H1 (cell line): Measurements from ENCODE around the gene PLD5. TPM values are rescaled to one million over a fixed set of nuclear protein-coding genes. Genes with fewer than 3 reads are reported as not detected.

Source experiments
- CTCF ChIA-PET: fragments of 300-600 bp; sonication (Branson Sonifier 250); formaldehyde crosslinking; loops from one replicate; lab custom pipeline; 2021; ENCODE audit not compliant: partially characterized antibody; lab: Charles Lee
- POLR2A ChIA-PET: fragments of 300-600 bp; sonication (Branson Sonifier 250); formaldehyde crosslinking; loops from one replicate; lab custom pipeline; 2021; ENCODE audit warnings: inconsistent platforms; ENCODE audit not compliant: partially characterized antibody; lab: Charles Lee
- DNase-seq, 2 experiments: peaks; one replicate each; pipeline versions ENCODE4 v3.0.0 to v3.0.0-alpha.2; 2010 to 2022; ENCODE audit warnings: low spot score in 2 of 2, low read depth in 1 of 2, mixed read lengths in 1 of 2
- FAIRE-seq: peaks from 2 replicates; lab custom pipeline; 2011; peaks lifted over from hg19 to GRCh38; lab: Jason Lieb, UNC
- H2AFZ ChIP-seq: 2 replicates; pipeline ENCODE4 v1.8.1; 2012; ENCODE audit warnings: low read length, inconsistent platforms
- H2AK5ac ChIP-seq: 2 replicates; pipeline ENCODE4 v1.6.1; 2013; ENCODE audit warnings: low read depth, low read length
- H2BK120ac ChIP-seq: replicated peaks from 2 replicates; pipeline ENCODE3; 2013; ENCODE audit warnings: low read depth, low read length, inconsistent platforms
- H2BK12ac ChIP-seq: 2 replicates; pipeline ENCODE4 v1.6.1; 2013; ENCODE audit warnings: low read depth, low read length
- H2BK15ac ChIP-seq: 2 replicates; pipeline ENCODE4 v1.6.1; 2013; ENCODE audit warnings: low read length
- H2BK20ac ChIP-seq: 2 replicates; pipeline ENCODE4 v1.6.1; 2013; ENCODE audit warnings: low read length
- H2BK5ac ChIP-seq: 2 replicates; pipeline ENCODE4 v1.6.1; 2013; ENCODE audit warnings: low read depth, low read length
- H3K14ac ChIP-seq: 2 replicates; pipeline ENCODE4 v1.6.1; 2013; ENCODE audit warnings: inconsistent platforms; ENCODE audit not compliant: insufficient read length
- H3K18ac ChIP-seq: 2 replicates; pipeline ENCODE4 v1.6.1; 2013; ENCODE audit warnings: low read length; ENCODE audit errors: extremely low read depth
- H3K23ac ChIP-seq: 2 replicates; pipeline ENCODE4 v1.6.1; 2013; ENCODE audit warnings: inconsistent platforms; ENCODE audit not compliant: insufficient read length
- H3K23me2 ChIP-seq: 2 replicates; pipeline ENCODE4 v1.6.1; 2013; ENCODE audit warnings: low read depth, low read length
- H3K27ac ChIP-seq: 2 replicates; pipeline ENCODE4 v1.6.1; 2011; ENCODE audit warnings: low read depth, low read length, inconsistent platforms
- H3K27me3 ChIP-seq, 4 experiments: replicated peaks in 1 of 4; 1 replicate in 1 of 4; 2 replicates in 3 of 4; pipeline versions ENCODE4 v1.6.1 to v1.8.1; 2011 to 2013; ENCODE audit warnings: low read length in 3 of 4, mild to moderate bottlenecking in 3 of 4, inconsistent platforms in 2 of 4, mixed read lengths in 2 of 4, moderate library complexity in 1 of 4; ENCODE audit not compliant: control insufficient read depth in 3 of 4, insufficient read depth in 3 of 4; ENCODE audit errors: extremely low read depth in 1 of 4
- H3K36me3 ChIP-seq, 4 experiments: 2 replicates each; pipeline versions ENCODE4 v1.6.1 to v1.8.1; 2011 to 2013; ENCODE audit warnings: mild to moderate bottlenecking in 4 of 4, low read length in 3 of 4, moderate library complexity in 2 of 4, control low read depth in 1 of 4, inconsistent platforms in 1 of 4; ENCODE audit not compliant: insufficient read depth in 4 of 4, control insufficient read depth in 2 of 4
- H3K4ac ChIP-seq: replicated peaks from 2 replicates; pipeline ENCODE3; 2013; ENCODE audit warnings: low read length, low read depth, mixed read lengths, inconsistent platforms; ENCODE audit not compliant: insufficient read length
- H3K4me1 ChIP-seq, 4 experiments: replicated peaks in 1 of 4; 1 replicate in 1 of 4; 2 replicates in 3 of 4; pipeline versions ENCODE4 v1.6.1 to v1.8.1; 2011 to 2013; ENCODE audit warnings: low read length in 3 of 4, inconsistent platforms in 2 of 4, mixed read lengths in 1 of 4; ENCODE audit not compliant: insufficient read depth in 4 of 4, control insufficient read depth in 3 of 4
- H3K4me2 ChIP-seq, 2 experiments: 2 replicates each; pipeline versions ENCODE4 v1.6.1 to v1.8.1; 2011 to 2013; ENCODE audit warnings: low read depth in 2 of 2, low read length in 2 of 2, control low read depth in 1 of 2, inconsistent platforms in 1 of 2, mild to moderate bottlenecking in 1 of 2; ENCODE audit not compliant: insufficient read depth in 1 of 2
- H3K4me3 ChIP-seq, 4 experiments: fragments of 200-600, 300-600 bp in 1 of 4; sonication (generic), shearing (Covaris generic), sonication (Bioruptor Twin) in 1 of 4; 2 replicates each; pipeline versions ENCODE4 v1.5.1 to v1.8.1; 2011 to 2016; ENCODE audit warnings: low read length in 4 of 4, low read depth in 3 of 4, control low read depth in 2 of 4, inconsistent platforms in 2 of 4, mild to moderate bottlenecking in 2 of 4, mixed read lengths in 1 of 4, moderate library complexity in 1 of 4; ENCODE audit not compliant: insufficient read depth in 2 of 4; ENCODE audit errors: extremely low read depth in 1 of 4
- H3K56ac ChIP-seq: replicated peaks from 2 replicates; pipeline ENCODE3; 2013; ENCODE audit warnings: low read depth, mild to moderate bottlenecking, mixed read lengths, low read length, inconsistent platforms; ENCODE audit not compliant: insufficient read length
- H3K79me1 ChIP-seq: 2 replicates; pipeline ENCODE4 v1.6.1; 2013; ENCODE audit warnings: low read depth, low read length, control low read depth
- H3K79me2 ChIP-seq, 2 experiments: 2 replicates each; pipeline versions ENCODE4 v1.6.1 to v1.8.1; 2012 to 2013; ENCODE audit warnings: low read length in 2 of 2, mild to moderate bottlenecking in 2 of 2, inconsistent platforms in 1 of 2; ENCODE audit not compliant: insufficient read depth in 2 of 2, control insufficient read depth in 1 of 2
- H3K9ac ChIP-seq, 4 experiments: replicated peaks in 1 of 4; 1 replicate in 1 of 4; 2 replicates in 3 of 4; pipeline versions ENCODE4 v1.6.1 to v1.8.1; 2011 to 2013; ENCODE audit warnings: low read depth in 3 of 4, low read length in 3 of 4, control low read depth in 2 of 4, mild to moderate bottlenecking in 2 of 4, moderate library complexity in 2 of 4, inconsistent platforms in 1 of 4; ENCODE audit errors: extremely low read depth in 1 of 4
- H3K9me3 ChIP-seq, 2 experiments: 2 replicates each; pipeline versions ENCODE4 v1.6.1 to v1.8.1; 2012 to 2013; ENCODE audit warnings: mild to moderate bottlenecking in 2 of 2, moderate library complexity in 2 of 2, control low read depth in 1 of 2, inconsistent platforms in 1 of 2, low read depth in 1 of 2, low read length in 1 of 2, mixed read lengths in 1 of 2; ENCODE audit not compliant: insufficient read depth in 2 of 2
- H4K20me1 ChIP-seq, 2 experiments: replicated peaks in 1 of 2; 2 replicates each; pipeline versions ENCODE3 to v1.8.1; 2011 to 2013; ENCODE audit warnings: inconsistent platforms in 2 of 2, low read length in 2 of 2, mild to moderate bottlenecking in 1 of 2; ENCODE audit not compliant: insufficient read depth in 2 of 2, control insufficient read depth in 1 of 2
- H4K5ac ChIP-seq: 2 replicates; pipeline ENCODE4 v1.6.1; 2013; ENCODE audit warnings: low read length, low read depth, mixed read lengths, inconsistent platforms; ENCODE audit not compliant: insufficient read length
- H4K8ac ChIP-seq: 2 replicates; pipeline ENCODE4 v1.8.0; 2013; ENCODE audit warnings: mild to moderate bottlenecking, moderate library complexity, low read length, inconsistent platforms; ENCODE audit not compliant: insufficient read depth; ENCODE audit errors: extremely low read depth
- H4K91ac ChIP-seq: replicated peaks from 2 replicates; pipeline ENCODE3; 2013; ENCODE audit warnings: low read length, mixed read lengths, inconsistent platforms; ENCODE audit not compliant: insufficient read length
- BACH1 ChIP-seq: IDR thresholded peaks from 2 replicates; pipeline ENCODE4 v1.6.1; 2012; ENCODE audit warnings: low read length, improper control_type of control experiment
- BRCA1 ChIP-seq: IDR thresholded peaks from 2 replicates; pipeline ENCODE4 v1.6.1; 2012; ENCODE audit warnings: low read depth, low read length, improper control_type of control experiment
- CTBP2 ChIP-seq: IDR thresholded peaks from 2 replicates; pipeline ENCODE4 v1.7.0; 2011; ENCODE audit warnings: borderline replicate concordance, mild to moderate bottlenecking, moderate library complexity, mixed read lengths, low read length; ENCODE audit not compliant: insufficient read depth, insufficient read length
- GTF2F1 ChIP-seq: IDR thresholded peaks from 2 replicates; pipeline ENCODE4 v1.6.1; 2012; ENCODE audit warnings: low read depth, low read length, improper control_type of control experiment, borderline replicate concordance
- HDAC6 ChIP-seq: IDR thresholded peaks from one replicate; pipeline ENCODE4 v1.7.1; 2012; ENCODE audit warnings: low read depth, mild to moderate bottlenecking, inconsistent platforms, low read length, moderate library complexity
- JUND ChIP-seq: IDR thresholded peaks from 2 replicates; pipeline ENCODE4 v1.6.1; 2011; ENCODE audit warnings: mild to moderate bottlenecking, improper control_type of control experiment, low read length
- NRF1 ChIP-seq: IDR thresholded peaks from 2 replicates; pipeline ENCODE4 v1.6.1; 2011; ENCODE audit warnings: mild to moderate bottlenecking, low read depth, low read length, improper control_type of control experiment
- RAD21 ChIP-seq, 2 experiments: IDR thresholded peaks in 1 of 2; conservative IDR thresholded peaks in 1 of 2; 2 replicates each; pipeline ENCODE4 v1.6.1; 2011; ENCODE audit warnings: low read depth in 2 of 2, low read length in 2 of 2, improper control_type of control experiment in 1 of 2, inconsistent platforms in 1 of 2, mild to moderate bottlenecking in 1 of 2, moderate library complexity in 1 of 2
- SIRT6 ChIP-seq: IDR thresholded peaks from one replicate; pipeline ENCODE4 v1.7.1; 2012; ENCODE audit warnings: low read length, inconsistent platforms
- SP1 ChIP-seq: IDR thresholded peaks from 2 replicates; pipeline ENCODE4 v1.6.1; 2011; ENCODE audit warnings: low read depth, low read length
- SUZ12 ChIP-seq: fragments of 200-600 bp; sonication (generic); IDR thresholded peaks from 2 replicates; pipeline ENCODE4 v1.6.1; 2012; ENCODE audit warnings: mild to moderate bottlenecking, inconsistent platforms, low read length, moderate library complexity, mixed read lengths
- TAF7 ChIP-seq: optimal IDR thresholded peaks from 2 replicates; pipeline ENCODE3; 2011; ENCODE audit warnings: low read depth, mild to moderate bottlenecking, inconsistent platforms, low read length, moderate library complexity, borderline replicate concordance
- WGBS, 2 experiments: shearing (Covaris generic) in 1 of 2; methylation state at CpG; one replicate each; pipeline versions ENCODE4 v1.1.6 to v1.1.7; 2013 to 2015; ENCODE audit warnings: low lambda C conversion rate in 2 of 2, mixed read lengths in 2 of 2, inconsistent platforms in 1 of 2, low coverage in 1 of 2, missing lambda C conversion rate in 1 of 2; ENCODE audit not compliant: insufficient replicate concordance in 2 of 2, insufficient coverage in 1 of 2, insufficient read length in 1 of 2; ENCODE audit errors: extremely low coverage in 1 of 2, missing lambda C conversion rate in 1 of 2; 5-methylcytosine and 5-hydroxymethylcytosine counted together
- polyA plus RNA-seq, 7 experiments: library from polyadenylated mRNA; depleted of rRNA in 3 of 7; stranded (reverse) in 5 of 7; unstranded in 2 of 7; fragments of >200 nt in 5 of 7; fragments of 200-250 nt in 2 of 7; gene quantifications; 1 replicate in 5 of 7; 2 replicates in 1 of 7; 4 replicates in 1 of 7; pipeline versions ENCODE4 v1.2.1 to v1.2.3, GENCODE V29; 2011 to 2013; ENCODE audit warnings: missing spikeins in 2 of 7, mixed read lengths in 2 of 7
- total RNA-seq: library from RNA; stranded (reverse); fragmentation: NEBNext Ultra II Directional; extraction: Animal tissue kit (Norgen Biotek cat#: 25700); gene quantifications from 2 replicates; pipeline ENCODE4 v1.2.1, GENCODE V29; 2021

The PLD5 gene
- total and polyA plus RNA-seq, 2 of the 8 experiments (the other 6 are each of a cell fraction or from before 2014, with no cell fraction given) = 0.86 to 8.5 TPM

DNA sequence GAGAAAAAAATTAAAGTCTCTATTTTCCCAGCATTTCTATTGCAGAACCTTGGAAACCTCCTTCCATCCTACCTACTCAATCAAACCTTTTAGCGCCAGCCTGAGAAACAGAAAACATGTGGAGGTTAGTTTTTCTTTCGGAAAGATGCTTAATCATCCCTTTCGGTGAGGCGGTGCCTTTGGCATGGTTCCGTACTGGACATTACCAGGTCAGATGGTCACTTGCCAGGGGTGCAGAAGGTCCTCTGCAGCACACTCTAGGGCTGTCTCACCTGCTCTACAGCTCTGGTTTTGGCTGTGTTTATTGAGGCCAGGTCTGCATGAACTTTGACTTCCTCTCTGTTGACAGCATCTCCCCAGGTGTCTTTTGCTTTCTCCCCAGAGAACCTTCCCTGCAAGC lies 121.5 kb downstream of the PLD5 start:
- Histone ChIP-seq H2BK12ac (no peak overlapping the region), H3K4me1 (0 out of 7 replicates have a peak, but pooled peaks cover 0 to 2% (median 0%) of the 10 kb centered on the region in 4 experiments), H2BK120ac (no peak overlapping the region), H3K4me3 (no peak overlapping the region), H4K8ac (no peak overlapping the region), H2BK20ac (no peak overlapping the region), H3K14ac (no peak overlapping the region), H3K27ac (no peak overlapping the region), H3K4me2 (no peak overlapping the region), H3K9ac (no peak overlapping the region), H3K79me2 (no peaks in the 10 kb centered on the region), H3K23ac (no peak overlapping the region), H2AK5ac (no peak overlapping the region), H4K91ac (no peak overlapping the region), H3K27me3 (no peaks in the 10 kb centered on the region), H2AFZ (no peak overlapping the region), H4K20me1 (no peaks in the 10 kb centered on the region), H3K4ac (no peak overlapping the region), H3K79me1 (no peaks in the 10 kb centered on the region), H3K9me3 (no peaks in the 10 kb centered on the region), H3K56ac (no peak overlapping the region), H3K18ac (no peak overlapping the region), H4K5ac (no peak overlapping the region), H2BK5ac (no peak overlapping the region), H3K23me2 (no peaks in the 10 kb centered on the region; the same call in 1 of the 2 replicates), H2BK15ac (no peak overlapping the region), H3K36me3 (no peaks in the 10 kb centered on the region)
- 96% methylated on average over 5 of the region's 5 CpGs; no CpG with 5 or more reads in 1 of the 2 experiments for WGBS, 2 experiments
- ChIA-PET CTCF (interaction anchor here (0.7 kb wide), 1 partner anchor 22 kb away, joined by 4 read pairs; no protein-coding TSS in a partner anchor), POLR2A (no interaction called here)
- DNase-seq (no peak), FAIRE-seq (no peak)
- TF ChIP-seq SIRT6 (no peak), JUND (no peak), SUZ12 (no peak), NRF1 (no peak), SP1 (no peak), TAF7 (no peak), RAD21 (IDR thresholded peaks at IDR 0.05 in 1 of 2, conservative IDR thresholded peaks at IDR 0.05 in 1 of 2; ENCODE audit: low read depth in 2 of 2, low read length in 2 of 2) (no peak), GTF2F1 (no peak), CTBP2 (no peak), BRCA1 (no peak), BACH1 (no peak), HDAC6 (no peak)
